ENCODE data around the gene TBC1D22A. TPM values are rescaled to one million over a fixed set of nuclear protein-coding genes. Genes with fewer than 3 reads are reported as not detected.

Gene TBC1D22A
- total and polyA plus RNA-seq, 9 donors, result 12.5 to 25.6 (median 18.5) TPM

DNA sequence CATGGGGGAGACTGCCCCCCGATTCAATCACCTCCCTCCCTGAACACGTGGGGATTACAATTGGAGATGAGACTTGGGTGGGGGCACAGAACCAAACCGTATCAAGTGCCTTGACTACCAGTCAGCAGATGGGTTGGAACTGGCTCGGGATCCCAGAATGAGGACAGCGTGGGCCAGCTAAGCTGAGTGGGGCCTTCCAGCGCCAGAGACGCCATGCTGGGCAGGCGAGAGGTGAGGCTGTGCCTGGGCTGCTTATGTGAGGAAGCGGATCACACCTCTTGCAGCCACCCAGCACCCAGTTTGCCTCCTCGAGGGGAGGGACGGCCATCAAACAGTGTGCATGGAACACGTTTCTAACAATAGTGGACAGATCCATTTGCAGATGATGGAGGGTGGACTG, 195.1 kb downstream of the TBC1D22A start:
- WGBS, 3 donors, result 89 to 95% (median 92%) methylated on average over 12 of the region's 12 CpGs
- no peaks in the 10 kb centered on the region for H3K9me3 ChIP-seq
- intact Hi-C loops (cut with DNase I), result no loop called here
- no peak for DNase-seq
- no peak overlapping the region for H3K27ac ChIP-seq
- no peaks in the 10 kb centered on the region for H3K36me3 ChIP-seq
- no peaks in the 10 kb centered on the region for H3K27me3 ChIP-seq
- H3K4me1 ChIP-seq (ENCODE audit: insufficient read depth), result no peaks in the 10 kb centered on the region
- H3K4me3 ChIP-seq, result no peak overlapping the region
- TF ChIP-seq, protein P1, sequence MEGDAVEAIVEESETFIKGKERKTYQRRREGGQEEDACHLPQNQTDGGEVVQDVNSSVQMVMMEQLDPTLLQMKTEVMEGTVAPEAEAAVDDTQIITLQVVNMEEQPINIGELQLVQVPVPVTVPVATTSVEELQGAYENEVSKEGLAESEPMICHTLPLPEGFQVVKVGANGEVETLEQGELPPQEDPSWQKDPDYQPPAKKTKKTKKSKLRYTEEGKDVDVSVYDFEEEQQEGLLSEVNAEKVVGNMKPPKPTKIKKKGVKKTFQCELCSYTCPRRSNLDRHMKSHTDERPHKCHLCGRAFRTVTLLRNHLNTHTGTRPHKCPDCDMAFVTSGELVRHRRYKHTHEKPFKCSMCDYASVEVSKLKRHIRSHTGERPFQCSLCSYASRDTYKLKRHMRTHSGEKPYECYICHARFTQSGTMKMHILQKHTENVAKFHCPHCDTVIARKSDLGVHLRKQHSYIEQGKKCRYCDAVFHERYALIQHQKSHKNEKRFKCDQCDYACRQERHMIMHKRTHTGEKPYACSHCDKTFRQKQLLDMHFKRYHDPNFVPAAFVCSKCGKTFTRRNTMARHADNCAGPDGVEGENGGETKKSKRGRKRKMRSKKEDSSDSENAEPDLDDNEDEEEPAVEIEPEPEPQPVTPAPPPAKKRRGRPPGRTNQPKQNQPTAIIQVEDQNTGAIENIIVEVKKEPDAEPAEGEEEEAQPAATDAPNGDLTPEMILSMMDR (IDR thresholded peaks at IDR 0.05), result no peak
- TF ChIP-seq EP300 (IDR thresholded peaks at IDR 0.05) (no peak), POLR2A (IDR thresholded peaks at IDR 0.05) (no peak)

DNA sequence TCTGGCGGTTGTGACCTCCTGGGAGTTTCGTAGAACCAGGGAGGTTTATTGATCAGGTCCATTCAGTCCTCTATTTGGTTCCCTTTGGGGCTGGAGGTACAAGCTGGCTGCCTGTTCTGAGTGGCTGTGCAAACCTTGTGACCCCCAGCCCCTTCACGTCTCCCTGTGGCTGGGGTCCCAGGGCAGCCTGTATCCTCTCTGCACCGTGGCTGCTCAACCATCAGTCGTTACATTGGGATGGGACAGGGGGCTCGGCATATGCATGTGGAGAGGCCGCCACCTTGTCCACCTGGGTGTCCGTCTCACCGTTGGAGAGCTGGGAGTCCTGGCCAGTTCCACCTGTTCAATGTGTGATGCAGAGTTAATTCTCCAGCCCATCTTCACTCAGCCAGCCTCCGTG, 195.7 kb downstream of the TBC1D22A start:
- no peak overlapping the region for H3K27ac ChIP-seq
- 93 to 94% (median 94%) methylated on average over 10 of the region's 10 CpGs for WGBS, 3 donors
- no peaks in the 10 kb centered on the region for H3K4me1 ChIP-seq (ENCODE audit: insufficient read depth)
- H3K4me3 ChIP-seq, result no peak overlapping the region
- TF ChIP-seq, protein P1 (IDR thresholded peaks at IDR 0.05), result no peak
- TF ChIP-seq POLR2A (IDR thresholded peaks at IDR 0.05) (no peak), EP300 (IDR thresholded peaks at IDR 0.05) (no peak)
- DNase-seq, result peak in 1 of 5 donors; percentile 5
- no peaks in the 10 kb centered on the region for H3K36me3 ChIP-seq
- intact Hi-C loops (cut with DNase I), result no loop called here
- H3K27me3 ChIP-seq, result no peaks in the 10 kb centered on the region
- H3K9me3 ChIP-seq, result no peaks in the 10 kb centered on the region

DNA sequence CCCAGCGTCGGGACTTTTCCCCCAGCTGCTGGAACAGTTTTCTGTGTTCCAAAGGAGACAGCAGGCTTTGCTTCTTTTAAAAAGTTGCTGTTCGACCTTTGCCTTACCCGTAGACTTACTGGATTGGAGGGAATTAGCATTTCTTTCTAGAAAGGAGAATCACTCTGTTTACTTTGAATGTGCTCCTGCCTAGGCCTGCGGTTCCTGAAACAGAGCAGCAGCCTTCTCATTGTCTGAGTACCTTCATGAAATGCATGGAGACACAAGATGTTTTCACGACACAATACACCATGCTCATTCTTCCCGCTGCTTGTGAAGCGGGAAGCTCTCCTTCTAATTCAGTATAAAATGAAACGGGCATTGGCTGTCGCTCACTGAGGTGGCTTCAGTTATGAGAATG, 196.2 kb downstream of the TBC1D22A start:
- Histone ChIP-seq H3K27ac (no peak overlapping the region), H3K36me3 (no peaks in the 10 kb centered on the region), H3K27me3 (no peaks in the 10 kb centered on the region), H3K4me1 (ENCODE audit: insufficient read depth) (no peaks in the 10 kb centered on the region), H3K4me3 (no peak overlapping the region), H3K9me3 (no peaks in the 10 kb centered on the region)
- no peak for TF ChIP-seq EP300 (IDR thresholded peaks at IDR 0.05)
- TF ChIP-seq POLR2A (IDR thresholded peaks at IDR 0.05), result no peak
- TF ChIP-seq, protein P1 (IDR thresholded peaks at IDR 0.05), result no peak
- 89 to 95% (median 92%) methylated on average over 10 of the region's 10 CpGs for WGBS, 3 donors
- intact Hi-C loops (cut with DNase I), result no loop called here
- peak in 1 of 5 donors; percentile 3 for DNase-seq

DNA sequence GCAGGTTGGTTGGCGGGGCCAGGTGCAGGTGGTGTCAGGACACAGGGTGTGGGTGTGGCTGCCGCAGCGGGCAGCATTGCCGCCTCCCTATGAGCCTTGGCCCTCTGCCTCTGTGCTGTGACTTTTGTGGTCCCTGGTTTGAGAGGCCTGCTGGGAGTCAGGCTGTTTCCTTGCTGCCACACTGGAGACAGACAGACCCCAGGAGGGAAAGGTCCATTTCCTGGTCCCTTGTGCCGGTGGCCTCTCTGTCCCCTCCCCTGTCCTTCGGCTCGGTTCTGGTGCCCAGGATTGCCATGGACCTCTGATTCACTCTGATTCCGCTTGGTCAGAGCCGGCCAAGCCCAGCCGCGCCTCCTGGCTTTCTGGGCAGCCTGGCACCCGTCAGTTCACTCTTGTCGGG, 196.9 kb downstream of the TBC1D22A start:
- TF ChIP-seq EP300 (IDR thresholded peaks at IDR 0.05) (no peak), POLR2A (IDR thresholded peaks at IDR 0.05) (no peak)
- TF ChIP-seq, protein P1 (IDR thresholded peaks at IDR 0.05), result no peak
- intact Hi-C loops (cut with DNase I), result no loop called here
- Histone ChIP-seq H3K36me3 (no peaks in the 10 kb centered on the region), H3K4me3 (no peak overlapping the region), H3K9me3 (no peaks in the 10 kb centered on the region), H3K4me1 (ENCODE audit: insufficient read depth) (no peaks in the 10 kb centered on the region), H3K27ac (no peak overlapping the region), H3K27me3 (no peaks in the 10 kb centered on the region)
- 92 to 98% (median 93%) methylated on average over 13 of the region's 13 CpGs for WGBS, 3 donors
- DNase-seq, result peak in 1 of 5 donors; percentile 6

Measured in ovary (tissue), 9 donors.